Activated T-helper 9 cell treated with anti-CD3 and anti-CD28 coated beads, Interleukin-2, amount 50 U/mL, for 16 hours (primary cell): ENCODE measurements around the gene LAMP1.
"Not testable (repeated sequence)": the region's sequence is repeated elsewhere in the genome, so short reads cannot be mapped to it uniquely, and the experiment has no call there.

Experiments used
- DNase-seq: peaks from one replicate; pipeline ENCODE4 v3.0.0-alpha.2; 2020; ENCODE audit warnings: low read depth

LAMP1 gene

DNA sequence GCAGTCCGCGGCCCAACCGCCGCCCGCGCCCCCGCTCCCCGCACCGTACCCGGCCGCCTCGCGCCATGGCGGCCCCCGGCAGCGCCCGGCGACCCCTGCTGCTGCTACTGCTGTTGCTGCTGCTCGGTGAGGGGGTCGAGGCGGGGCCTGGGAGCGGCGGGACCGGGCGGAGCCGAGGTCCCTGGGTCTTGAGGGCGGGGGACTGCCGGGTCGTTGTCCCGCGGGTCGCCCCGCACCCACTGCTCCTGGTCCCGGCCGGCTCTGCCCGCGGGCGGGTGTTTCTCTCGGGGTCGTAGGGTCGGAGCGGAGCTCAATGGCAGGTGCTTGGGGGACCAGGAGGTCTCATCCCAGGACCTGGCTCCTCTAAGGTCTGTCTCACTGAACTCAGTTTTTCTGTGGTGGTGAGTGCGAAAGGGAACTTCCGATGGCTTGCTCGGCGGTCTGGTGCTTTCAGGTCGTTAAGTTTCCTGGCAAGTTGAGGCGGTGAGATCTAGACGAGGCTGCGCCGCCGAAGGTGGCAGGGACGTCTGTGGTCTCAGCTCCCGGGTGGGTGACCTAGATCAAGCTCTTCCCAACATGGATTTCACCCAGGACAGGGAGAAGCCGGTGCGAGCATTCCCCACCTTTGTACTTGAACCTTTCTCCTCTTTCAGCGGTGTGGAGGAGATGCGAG is 467 bp downstream of the LAMP1 start:
- DNase-seq = peak; percentile 32

DNA sequence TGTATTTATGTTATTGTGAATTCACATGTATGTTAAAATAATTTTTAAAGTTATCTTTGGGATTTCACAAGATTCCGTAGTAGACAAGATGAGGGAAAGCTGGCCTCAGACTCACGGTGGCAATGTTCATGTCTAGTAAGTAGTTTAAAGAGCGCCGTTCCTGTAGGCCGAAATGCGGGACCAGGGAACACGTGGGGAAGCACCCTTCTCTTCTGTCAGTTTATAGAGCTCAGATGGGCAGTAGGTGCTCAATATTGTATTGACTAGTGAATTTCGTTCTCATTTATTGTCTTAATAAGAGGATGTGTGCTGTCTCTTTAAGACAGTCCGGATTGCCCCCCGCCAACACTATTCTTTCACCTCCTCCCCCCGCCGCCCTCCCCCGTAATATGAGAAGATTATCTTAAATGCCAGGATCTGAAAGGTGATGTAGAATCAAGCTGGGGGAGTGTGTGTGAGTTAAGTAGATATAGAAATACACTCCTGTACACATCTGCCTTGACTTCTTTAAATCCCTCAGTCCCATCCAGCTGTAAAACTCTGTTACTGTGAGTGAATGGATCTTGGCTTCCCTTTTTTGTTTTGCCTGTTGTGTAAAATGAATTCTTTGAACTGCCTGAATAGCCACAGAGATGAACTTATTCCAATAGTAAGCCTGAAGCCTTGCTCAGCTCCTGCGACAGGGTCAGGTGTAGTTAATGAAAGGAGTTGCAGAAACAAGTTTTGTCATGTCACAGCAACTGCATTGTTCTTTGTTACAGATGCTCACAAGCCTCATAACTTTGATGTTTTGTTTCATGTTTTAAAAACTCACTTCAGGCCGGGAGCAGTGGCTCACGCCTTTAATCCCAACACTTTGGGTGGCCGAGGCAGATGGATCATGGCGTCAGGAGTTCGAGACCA is 1.3 kb downstream of the LAMP1 start:
- no peak for DNase-seq

DNA sequence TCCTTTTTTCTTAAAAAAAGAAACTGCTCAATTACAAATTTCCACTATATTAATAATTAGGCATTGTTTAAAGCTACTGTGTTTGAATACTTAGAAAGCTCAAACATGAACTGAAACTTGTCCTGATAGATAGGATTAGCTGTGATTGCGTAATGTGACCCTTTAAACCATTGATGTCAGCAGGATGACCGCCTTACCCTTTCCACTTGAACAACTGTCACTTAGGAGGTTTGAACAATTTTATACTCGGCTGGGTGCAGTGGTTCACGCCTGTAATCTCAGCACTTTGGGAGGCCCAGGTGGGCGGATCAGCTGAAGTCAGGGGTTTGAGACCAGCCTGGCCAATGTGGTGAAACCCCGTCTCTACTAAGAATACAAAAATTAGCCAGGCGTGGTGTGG is 2.9 kb downstream of the LAMP1 start:
- no peak for DNase-seq

DNA sequence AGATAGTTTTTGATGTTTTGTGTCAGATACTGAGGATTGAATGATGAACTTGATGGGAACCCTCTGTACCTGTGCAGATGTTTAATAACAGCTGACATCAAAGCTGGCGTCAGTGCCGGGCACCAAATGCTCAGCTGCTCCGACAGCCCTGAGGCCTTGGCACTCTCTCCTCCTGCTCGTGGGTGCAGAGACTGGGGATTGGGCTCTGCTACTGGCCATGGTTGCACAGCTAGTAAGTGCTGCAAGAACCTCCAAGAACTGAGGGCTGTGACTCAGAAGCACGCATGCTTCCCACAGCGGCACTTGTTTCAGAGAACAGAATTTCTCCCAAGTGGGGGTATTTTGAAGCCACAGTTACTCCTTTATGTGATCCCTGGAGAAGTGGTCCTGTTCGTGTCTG is 5.9 kb downstream of the LAMP1 start:
- DNase-seq = no peak

DNA sequence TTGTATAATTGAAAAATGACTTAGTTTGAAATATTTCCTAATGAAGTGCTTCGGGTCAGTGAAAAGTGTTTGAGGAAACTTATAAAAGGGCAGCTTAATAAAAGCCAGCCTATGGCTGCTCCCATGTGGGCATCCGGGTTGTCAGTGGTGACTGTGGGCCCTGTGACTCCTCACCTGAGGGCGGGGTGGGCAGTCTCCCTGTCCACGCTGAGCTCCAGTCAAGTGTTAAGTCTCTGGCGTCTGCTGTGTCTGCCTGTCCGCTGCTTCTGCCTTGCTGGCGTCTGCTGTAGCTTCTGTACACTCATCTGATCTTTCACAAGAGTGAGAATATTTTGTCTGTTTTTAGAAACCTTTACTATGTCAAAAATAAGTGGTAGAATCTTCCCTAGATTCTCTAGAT is 7.1 kb downstream of the LAMP1 start:
- no peak for DNase-seq

DNA sequence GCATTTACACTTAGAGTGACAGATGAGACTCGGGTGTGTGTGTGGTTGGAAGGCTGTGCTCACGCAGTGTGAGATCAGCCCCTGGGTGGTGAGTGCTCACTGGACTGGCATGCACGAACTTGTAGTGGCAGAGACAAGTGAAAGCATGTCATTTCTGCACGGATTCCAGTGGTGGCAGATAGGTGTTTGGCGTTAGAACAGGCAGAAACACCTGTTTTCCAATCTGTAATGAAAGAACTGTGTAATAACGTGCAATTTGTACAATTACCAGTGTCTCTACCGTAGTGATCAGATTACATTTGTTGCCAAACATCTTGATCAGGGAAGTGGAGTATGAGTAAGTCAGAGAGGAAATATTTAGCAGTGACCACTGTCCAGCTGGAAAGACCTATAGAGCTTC is 8.2 kb downstream of the LAMP1 start:
- no peak for DNase-seq

DNA sequence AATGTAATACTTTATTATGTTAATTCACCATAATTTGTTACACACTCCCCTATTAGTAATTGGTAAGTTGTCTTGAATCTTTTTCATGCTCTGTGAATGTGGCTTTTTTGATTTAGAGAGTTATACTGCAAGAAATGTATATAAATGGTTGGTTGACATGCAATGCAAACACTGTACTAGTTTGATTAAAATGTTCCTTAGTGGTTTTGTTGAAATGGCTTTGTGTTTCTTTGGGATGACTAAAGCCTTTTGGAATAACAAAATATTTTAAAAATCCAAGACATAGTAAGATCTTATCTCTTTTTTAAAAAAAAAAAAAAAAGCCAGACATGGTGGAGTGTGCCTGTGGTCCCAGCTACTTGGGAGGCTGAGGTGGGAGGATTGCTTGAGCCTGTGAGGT is 10.5 kb downstream of the LAMP1 start:
- no peak for DNase-seq

DNA sequence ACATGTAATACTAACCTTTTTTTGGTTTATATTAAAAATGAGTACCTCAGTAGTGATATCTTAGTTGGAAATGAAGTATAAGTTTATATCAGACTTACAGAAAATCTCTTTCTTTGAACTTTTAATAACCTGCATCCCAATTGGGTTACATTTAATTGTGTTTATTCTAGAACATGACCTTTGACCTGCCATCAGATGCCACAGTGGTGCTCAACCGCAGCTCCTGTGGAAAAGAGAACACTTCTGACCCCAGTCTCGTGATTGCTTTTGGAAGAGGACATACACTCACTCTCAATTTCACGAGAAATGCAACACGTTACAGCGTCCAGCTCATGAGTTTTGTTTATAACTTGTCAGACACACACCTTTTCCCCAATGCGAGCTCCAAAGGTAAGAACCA is 12.4 kb downstream of the LAMP1 start:
- no peak for DNase-seq

DNA sequence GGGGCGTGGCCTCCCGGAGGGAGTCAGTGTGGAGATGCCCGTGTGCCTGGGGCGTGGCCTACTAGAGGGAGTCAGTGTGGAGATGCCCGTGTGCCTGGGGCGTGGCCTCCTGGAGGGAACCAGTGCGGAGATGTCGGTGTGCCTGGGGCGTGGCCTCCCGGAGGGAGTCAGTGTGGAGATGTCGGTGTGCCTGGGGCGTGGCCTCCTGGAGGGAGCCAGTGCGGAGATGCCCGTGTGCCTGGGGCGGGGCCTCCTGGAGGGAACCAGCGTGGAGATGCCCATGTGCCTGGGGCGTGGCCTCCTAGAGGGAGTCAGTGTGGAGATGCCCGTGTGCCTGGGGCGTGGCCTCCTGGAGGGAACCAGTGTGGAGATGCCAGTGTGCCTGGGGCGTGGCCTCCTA is 17.1 kb downstream of the LAMP1 start:
- DNase-seq = not testable (repeated sequence)

DNA sequence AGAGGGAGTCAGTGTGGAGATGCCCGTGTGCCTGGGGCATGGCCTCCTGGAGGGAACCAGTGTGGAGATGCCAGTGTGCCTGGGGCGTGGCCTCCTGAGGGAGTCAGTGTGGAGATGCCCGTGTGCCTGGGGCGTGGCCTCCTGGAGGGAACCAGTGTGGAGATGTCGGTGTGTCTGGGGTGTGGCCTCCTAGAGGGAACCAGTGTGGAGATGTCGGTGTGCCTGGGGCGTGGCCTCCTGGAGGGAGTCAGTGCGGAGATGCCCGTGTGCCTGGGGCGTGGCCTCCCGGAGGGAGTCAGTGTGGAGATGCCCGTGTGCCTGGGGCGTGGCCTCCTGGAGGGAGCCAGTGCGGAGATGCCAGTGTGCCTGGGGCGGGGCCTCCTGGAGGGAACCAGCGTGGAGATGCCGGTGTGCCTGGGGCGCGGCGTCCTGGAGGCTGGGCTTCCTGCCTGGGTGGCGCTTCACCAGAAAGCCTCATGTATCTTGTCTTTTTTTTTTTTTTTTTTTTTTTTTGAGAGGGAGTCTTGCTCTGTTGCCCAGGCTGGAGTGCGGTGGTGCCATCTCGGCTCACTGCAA is 17.9 kb downstream of the LAMP1 start:
- DNase-seq = not testable (repeated sequence)

DNA sequence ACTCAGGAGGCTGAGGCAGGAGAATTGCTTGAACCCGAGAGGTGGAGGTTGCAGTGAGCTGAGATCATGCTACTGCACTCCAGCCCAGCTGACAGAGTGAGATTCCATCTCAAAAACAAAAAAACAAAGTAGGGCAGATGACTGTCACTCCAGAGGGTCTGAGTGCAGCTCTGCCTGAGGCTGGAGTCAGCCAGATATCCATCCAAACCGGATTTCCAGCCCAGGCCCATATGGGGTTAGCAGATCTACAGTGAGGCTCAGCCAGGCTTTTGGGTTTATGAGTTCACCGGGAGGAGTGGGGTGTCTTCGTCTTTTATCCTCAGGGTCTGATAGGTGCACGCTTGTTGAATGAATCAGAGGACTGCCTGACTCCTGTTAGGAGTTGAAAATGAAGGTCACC is 19.0 kb downstream of the LAMP1 start:
- DNase-seq = no peak

DNA sequence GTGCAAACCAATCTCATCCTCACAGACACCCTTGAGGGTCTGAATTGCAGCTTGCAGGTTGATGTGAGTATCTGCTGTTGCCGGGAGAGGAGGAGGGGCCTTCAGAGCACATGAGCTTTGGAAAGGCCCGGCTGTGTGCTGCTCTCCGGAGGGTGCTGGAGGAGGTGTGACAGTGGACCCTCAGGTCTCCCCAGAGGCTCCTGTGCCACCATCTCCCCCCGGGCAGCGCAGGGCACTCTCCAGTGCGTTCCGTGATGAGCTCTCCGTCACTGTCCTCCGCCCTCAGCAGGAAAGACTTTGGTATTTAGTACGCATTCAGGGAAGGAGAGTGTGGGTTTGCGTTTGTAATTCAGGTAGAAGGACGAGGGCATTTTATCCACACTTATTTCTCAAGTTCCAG is 20.0 kb downstream of the LAMP1 start:
- no peak for DNase-seq

DNA sequence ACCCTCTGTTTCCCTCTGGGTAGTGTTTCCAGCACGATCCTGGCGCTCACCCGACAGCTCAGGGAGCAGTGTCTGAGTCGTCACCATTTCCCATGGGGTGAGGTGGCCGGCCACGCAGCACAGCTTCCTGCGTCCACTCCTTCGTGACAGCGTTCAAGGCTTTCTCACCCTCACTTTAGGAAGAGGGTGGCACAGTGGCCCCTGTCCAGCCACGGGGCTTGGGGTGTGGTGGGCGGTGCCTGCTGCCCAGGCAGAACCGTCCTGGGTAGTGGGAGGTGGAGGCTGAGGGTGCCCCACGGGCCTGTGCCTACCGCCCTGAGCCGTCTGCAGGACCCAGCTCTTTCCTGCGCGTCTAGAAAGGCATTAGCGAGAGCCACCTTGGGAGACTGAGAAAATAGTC is 21.9 kb downstream of the LAMP1 start:
- DNase-seq = no peak

DNA sequence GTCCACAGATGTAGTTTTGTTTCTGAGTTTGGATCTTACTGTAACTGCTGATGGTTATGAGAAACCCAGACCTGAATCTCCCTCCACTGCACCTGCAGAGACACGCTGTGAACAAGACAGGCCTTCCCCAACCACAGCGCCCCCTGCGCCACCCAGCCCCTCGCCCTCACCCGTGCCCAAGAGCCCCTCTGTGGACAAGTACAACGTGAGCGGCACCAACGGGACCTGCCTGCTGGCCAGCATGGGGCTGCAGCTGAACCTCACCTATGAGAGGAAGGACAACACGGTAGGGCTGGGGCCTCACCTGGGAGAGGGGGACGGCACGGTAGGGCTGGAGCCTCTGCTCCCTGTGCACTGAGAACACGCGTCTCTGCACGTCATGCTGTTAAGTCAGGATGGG is 22.3 kb downstream of the LAMP1 start:
- DNase-seq = no peak

DNA sequence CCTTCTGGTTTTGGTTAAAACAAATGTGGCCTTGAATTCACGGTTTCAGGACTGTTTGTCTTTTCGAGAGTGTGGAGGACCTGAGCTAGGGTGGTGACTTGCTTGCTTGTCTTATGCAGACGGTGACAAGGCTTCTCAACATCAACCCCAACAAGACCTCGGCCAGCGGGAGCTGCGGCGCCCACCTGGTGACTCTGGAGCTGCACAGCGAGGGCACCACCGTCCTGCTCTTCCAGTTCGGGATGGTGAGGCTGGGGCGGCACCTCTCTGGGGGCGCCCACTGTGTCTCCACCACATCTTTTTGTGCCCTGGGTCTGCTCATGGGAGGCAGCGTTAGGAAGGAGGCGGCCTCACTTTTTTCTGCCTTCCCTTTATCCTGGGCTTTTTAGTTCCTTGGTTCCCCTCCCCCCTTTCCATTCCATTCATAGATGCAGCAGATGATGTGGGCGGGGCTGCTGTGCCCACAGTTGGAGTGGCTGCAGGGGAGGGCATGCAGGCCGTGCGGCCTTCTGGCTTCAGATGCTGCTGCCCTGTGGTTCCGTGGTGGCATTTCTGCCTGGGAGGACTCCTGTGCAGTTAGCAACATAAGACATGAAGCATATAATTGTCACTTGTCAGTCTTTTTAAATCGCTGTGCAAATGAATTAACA is 23.3 kb downstream of the LAMP1 start:
- DNase-seq = no peak

DNA sequence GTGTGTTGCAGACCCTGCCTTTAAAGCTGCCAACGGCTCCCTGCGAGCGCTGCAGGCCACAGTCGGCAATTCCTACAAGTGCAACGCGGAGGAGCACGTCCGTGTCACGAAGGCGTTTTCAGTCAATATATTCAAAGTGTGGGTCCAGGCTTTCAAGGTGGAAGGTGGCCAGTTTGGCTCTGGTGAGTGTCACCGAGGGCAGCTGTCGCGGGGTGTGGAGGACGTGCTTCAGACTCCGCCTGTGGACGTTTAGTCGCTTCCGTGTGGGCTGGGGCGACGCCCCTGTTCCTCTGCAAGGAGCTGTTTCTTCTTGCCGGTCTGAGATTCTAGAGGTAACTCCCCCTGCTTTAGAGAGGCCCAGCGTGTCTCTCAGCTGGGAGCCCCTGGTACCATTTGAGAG is 24.5 kb downstream of the LAMP1 start:
- no peak for DNase-seq

DNA sequence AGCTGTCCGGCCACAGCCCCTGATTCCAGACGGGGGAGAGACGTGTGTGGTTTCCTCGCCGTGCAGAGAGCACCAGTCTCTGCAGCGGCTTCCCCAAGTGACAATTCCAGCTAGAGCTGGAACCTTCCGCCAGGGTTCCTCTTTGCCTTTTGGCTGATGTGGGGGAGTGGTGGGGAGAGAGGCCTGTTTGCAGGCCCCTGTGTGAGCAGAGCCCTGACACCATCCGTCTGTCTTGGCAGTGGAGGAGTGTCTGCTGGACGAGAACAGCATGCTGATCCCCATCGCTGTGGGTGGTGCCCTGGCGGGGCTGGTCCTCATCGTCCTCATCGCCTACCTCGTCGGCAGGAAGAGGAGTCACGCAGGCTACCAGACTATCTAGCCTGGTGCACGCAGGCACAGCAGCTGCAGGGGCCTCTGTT is 25.0 kb downstream of the LAMP1 start:
- DNase-seq = no peak

DNA sequence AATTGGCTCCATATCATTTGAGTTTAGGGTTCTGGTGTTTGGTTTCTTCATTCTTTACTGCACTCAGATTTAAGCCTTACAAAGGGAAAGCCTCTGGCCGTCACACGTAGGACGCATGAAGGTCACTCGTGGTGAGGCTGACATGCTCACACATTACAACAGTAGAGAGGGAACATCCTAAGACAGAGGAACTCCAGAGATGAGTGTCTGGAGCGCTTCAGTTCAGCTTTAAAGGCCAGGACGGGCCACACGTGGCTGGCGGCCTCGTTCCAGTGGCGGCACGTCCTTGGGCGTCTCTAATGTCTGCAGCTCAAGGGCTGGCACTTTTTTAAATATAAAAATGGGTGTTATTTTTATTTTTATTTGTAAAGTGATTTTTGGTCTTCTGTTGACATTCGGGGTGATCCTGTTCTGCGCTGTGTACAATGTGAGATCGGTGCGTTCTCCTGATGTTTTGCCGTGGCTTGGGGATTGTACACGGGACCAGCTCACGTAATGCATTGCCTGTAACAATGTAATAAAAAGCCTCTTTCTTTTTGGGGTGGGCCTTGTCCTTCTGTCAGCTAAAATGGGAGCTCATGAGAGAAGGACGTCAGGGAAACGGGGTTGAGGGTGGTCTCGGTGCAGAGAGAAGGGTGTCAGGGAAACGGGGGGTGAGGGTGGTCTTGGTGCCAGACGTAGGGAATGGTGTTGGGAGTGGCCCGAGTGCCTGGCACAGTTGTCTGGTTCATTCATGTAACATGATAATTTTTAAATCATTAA is 26.0 kb downstream of the LAMP1 start:
- no peak for DNase-seq

DNA sequence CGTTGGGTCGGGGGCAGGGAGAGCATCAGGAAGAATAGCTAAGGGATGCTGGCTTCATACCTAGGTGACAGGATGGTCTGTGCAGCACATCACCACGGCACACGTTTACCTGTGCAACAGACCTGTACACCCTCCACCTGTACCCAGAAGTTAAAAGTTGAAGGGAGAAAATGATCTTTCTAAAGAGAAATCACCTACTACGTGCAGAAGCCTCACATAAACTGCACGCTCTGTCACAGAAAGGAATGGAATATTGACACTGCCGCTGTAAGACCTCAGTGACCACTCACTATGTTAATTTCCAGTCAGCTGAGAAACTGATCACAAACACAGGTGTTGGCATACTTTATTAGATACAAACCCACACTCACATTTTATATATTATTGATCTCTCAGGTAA is 26.8 kb downstream of the LAMP1 start:
- DNase-seq = no peak

DNA sequence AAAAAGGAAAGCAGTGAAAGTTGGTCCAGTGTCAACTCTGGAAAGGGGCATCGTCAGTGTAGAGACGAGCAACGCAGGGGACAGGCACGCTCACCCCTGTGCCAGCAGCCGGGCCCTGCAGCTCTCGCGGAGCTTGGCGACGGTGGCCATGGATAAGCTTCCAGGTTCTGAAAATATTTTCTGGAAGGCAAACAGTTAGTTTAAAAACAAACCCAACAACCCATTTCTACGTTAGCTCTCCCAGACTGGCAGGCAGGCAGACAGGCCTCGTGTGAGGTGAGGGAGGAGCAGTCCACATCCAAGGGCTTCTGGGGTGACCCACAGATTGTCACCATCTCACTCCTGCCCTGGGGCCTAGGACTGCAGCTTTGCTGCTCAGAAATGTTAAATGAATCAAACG is 27.4 kb downstream of the LAMP1 start:
- no peak for DNase-seq

DNA sequence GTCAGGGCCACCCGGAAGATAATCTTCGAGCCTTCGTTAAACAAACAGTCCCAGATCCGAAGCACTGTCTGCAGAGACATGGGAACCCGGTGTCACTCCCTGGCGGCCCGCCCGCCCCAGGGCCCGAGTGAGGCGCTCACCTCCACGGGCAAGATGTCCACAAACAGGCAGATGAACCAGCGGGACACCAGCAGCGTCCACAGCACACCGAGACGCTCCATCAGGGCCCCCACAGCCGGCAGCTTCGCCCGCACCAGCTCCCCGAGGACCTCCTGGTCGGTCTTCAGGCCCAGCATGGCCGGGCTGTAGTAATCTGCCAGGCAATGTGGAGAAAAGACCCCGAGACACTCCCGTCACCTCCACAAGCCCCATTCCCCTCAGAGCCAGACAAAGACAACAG is 28.7 kb downstream of the LAMP1 start:
- DNase-seq = no peak

DNA sequence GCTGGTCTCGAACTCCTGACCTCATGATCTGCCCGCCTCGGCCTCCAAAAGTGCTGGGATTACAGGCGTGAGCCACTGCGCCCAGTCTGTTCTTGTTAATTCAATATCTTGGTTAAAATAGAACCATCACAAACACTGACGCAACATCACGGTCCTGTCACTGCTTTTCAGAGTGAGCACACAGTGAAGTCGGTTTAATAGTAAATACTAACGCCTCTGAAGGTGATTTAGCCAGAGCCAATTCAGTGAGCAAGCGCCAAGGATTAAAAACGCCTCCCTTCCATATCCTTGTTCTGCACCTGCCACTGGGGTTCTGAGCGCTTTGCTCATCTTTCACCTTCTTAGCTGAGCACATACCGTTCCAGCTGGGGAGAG is 30.3 kb downstream of the LAMP1 start:
- DNase-seq = no peak
